ENCODE measurements around the gene FAM120B.
"Not testable (repeated sequence)": the region's sequence is repeated elsewhere in the genome, so short reads cannot be mapped to it uniquely, and the experiment has no call there.

Gene FAM120B

GRCh38 chr6:170305805-170306323 lies 694 bp upstream of the FAM120B start:
- DNase-seq = no peak

DNA sequence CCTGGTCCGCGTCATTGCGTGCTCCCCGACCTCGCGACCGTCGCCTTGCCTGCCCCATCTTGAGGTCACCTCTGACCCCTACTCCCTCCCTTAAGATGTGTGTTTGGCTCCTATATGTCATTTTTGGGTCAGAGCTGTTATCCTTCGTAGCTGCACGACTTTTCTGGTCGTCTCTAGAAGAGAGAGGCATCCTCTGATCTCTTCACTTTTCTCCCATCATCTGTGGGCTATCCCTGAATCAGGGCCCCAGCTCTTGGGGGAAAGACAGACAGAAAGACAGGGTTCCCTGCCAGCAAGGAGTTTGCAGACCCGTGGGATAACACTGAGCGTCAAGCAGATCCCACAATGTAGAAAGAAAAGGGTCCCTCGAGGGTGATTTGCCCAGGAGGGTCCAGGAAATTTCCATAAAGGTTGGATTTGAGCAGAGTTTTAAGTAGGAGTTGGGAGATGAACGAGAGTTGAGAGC lies 555 bp downstream of the FAM120B start:
- DNase-seq = no peak

DNA sequence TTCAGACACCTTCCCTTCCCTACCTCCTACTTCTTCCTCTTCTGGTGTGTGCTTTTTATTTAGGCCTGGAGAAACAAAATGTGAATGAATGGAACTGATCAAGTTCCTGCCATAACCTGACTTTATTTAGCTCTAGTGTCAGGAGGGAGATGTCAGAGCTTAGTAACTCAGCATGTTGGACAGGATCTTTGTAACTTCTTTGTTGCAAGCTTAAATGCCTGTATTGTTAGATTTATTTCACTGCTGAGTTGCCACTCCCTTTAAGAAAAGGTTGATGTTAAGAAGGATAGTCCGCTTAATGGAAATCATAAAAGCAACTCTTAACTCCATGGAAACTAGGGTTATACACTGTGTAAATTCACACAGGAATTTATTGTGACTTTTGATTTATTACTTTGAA lies 2.2 kb downstream of the FAM120B start:
- DNase-seq = no peak

DNA sequence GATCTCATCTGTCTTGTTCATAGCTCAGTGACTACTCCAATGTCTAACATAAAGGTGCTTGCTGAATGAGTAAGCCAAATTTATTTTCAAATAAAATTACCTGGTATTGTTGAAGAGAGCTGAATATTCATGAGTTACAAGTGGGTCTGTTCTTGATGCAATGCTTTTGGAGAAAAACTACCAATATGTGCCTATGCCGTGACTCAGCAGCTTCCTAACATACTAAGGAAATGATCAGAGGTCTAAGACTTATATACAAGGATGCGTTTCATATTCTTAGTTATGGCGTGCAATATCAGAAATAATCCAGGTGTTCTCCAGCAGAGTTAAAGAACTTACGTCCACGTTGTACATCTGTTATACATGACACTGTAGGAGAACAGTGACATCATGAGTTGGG lies 5.1 kb downstream of the FAM120B start:
- no peak for DNase-seq

- DNase-seq = no peak
Measured at GRCh38 chr6:170312876-170313275, 6.3 kb downstream of the FAM120B start.

- no peak for DNase-seq
Measured at GRCh38 chr6:170313716-170314295, 7.2 kb downstream of the FAM120B start.

DNA sequence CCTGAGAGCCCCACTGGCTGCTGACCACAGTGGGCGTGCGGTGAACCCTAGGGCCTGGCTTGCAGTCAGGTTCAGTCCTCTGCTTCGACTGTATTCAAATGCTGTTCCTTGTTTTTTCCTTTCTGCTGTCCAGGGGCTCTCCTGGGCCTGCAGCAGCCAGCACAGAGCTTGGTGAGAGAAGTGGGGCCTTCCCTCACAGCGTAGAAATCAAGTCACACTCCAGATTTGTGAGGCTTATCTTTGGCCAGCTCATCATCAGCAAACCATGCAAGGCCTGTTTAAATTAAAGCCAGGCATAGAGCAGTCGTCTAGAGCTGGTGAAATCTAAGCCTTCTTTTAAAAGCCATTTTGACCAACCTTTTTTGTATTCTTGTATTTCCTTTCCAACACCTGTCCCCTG lies 8.4 kb downstream of the FAM120B start:
- DNase-seq = no peak

DNA sequence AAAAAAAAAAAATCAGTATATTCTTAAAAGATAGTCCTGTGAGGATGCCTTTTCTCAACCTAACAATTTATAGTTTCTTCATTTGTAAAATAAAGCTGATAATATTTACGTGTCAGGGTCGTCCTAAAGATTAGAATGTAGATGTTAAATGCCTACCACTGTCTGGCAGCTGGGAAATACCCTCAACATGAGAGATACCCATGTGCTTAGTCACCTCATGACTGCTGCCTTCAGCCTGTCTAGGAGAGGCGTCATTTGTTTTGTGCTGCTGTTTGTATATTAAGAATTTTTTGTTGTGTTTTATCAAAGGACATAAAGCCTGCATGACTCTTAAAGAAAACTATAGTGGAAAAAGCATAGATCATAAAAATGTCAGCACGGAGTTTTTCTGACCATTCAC lies 9.5 kb downstream of the FAM120B start:
- no peak for DNase-seq

DNA sequence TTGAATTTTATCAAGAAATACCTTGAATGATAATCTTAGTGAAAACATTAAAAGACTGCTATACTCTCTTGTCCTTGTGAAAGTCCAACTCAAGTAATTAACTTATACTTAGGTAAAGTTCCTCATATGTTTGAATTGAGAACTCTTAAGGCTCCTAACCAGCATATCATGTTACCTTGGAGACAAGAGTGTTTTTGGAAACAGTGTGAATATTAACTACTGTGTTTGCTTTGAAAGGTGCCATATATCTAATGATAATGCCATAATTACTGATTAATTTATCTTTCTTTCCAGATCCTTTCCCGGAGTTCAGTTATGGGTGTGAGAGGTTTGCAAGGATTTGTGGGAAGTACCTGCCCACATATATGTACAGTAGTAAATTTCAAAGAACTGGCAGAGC lies 10.5 kb downstream of the FAM120B start:
- DNase-seq = no peak

GRCh38 chr6:170317718-170318117 lies 11.2 kb downstream of the FAM120B start:
- DNase-seq = no peak

- no peak for DNase-seq
Measured at GRCh38 chr6:170329321-170329720, 22.8 kb downstream of the FAM120B start.

- not testable (repeated sequence) for DNase-seq
Measured at GRCh38 chr6:170335199-170335598, 28.6 kb downstream of the FAM120B start.

GRCh38 chr6:170344631-170345576 lies 38.3 kb downstream of the FAM120B start:
- DNase-seq = no peak

DNA sequence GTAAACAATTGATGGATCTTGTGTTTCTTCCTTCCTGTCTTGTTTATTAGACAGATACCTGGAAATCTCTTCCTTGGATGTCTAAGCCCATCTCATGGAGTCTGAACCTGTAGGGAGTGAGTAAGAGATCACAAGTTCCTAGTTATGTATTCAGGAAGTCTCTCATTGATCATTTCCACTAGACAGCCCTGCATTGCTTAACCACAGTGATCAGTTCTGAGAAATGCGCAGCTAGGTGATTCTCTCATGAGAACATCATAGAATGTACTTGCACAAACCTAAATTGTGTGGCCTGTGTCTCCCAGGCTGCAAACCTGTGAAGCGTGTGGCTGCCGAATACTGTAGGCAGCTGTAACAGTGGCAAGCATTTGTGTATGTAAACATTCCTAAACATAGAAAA lies 39.1 kb downstream of the FAM120B start:
- DNase-seq = no peak

DNA sequence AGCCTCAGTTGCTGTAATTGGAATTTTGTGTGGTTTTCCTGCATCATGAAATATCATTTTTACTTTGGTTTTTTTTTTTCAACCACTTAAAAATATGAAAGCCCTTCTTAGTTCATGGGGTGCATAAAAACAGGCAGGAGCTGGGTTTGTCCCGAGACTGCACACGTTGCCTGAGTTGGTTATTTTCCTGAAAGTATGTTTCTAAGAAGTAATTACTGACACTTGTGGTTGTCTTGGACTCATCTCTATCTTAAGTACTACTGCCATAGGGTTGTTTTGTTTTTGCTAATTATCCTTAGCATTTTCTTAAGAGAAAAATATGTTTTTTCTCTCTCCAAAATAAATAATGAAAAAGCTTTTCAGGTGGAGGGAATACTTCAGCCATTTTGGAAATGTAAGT lies 40.1 kb downstream of the FAM120B start:
- no peak for DNase-seq

DNA sequence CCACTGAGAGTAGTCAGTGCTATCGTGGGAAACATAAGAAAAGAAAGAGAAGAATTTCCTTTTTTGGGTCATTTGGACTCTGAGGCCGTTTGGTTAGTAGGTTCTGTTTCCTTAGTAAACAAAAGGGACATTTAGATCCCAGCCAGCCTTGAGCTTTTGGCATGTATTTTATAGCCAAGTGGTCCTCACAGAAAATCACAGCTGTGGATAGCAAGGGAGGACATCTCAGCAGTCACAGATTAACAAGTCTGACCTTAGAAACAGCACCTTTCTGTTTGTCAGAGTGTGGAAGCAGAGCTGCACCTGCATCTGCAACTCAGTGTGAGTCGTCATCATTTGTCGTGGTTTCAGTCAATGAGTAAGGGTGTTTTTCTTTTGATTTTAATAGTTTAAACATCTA lies 40.5 kb downstream of the FAM120B start:
- no peak for DNase-seq

GRCh38 chr6:170347975-170348374 lies 41.4 kb downstream of the FAM120B start:
- DNase-seq = no peak

DNA sequence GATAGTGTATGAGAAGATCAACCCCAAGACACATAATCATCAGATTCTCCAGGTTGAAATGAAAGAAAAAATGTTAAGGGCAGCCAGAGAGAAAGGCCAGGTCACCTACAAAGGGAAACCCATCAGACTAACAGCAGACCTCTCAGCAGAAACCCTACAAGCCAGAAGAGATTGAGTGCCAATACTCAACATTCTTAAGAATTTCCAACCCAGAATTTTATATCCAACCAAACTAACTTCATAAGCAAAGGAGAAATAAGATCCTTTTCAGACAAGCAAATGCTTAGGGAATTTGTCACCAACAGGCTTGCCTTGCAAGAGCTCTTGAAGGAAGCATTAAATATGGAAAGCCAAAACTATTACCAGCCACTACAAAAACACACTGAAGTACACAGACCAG lies 44.9 kb downstream of the FAM120B start:
- not testable (repeated sequence) for DNase-seq

GRCh38 chr6:170355190-170355589 lies 48.6 kb downstream of the FAM120B start:
- not testable (repeated sequence) for DNase-seq

DNA sequence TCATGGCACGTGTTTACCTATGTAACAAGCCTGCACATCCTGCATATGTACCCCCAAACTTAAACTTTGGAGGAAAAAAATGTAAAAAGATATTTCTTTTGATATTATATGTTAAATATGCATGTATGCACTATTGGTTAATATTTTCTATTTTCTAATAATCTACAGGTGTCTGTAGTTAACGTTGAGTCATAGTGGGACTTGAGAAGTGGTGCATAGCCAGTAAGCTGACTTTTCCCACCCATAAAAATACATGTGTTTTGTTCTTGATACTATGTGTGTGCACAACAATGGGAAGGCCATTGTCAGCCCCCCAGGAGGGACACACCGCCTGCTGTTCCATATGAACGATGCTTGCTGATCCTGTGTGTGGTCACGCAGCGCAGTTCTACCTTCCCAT lies 49.1 kb downstream of the FAM120B start:
- DNase-seq = no peak

- DNase-seq = no peak
Measured at GRCh38 chr6:170357812-170358211, 51.3 kb downstream of the FAM120B start.

- no peak for DNase-seq
Measured at GRCh38 chr6:170358496-170358895, 51.9 kb downstream of the FAM120B start.

- DNase-seq = no peak
Measured at GRCh38 chr6:170360476-170360875, 53.9 kb downstream of the FAM120B start.

GRCh38 chr6:170361335-170361734 lies 54.8 kb downstream of the FAM120B start:
- DNase-seq = no peak
